Endothelial cell of hepatic sinusoid (primary cell): Measurements from ENCODE around the gene CTBP2.
"Not testable (repeated sequence)": the region's sequence is repeated elsewhere in the genome, so short reads cannot be mapped to it uniquely, and the experiment has no call there.

Experiments used
- in situ Hi-C: cut with HindIII; loops from 2 replicates; pipeline ENCODE4 v1.10.0; 2017; ENCODE audit warnings: low sequenced_read_pairs

Gene CTBP2

DNA sequence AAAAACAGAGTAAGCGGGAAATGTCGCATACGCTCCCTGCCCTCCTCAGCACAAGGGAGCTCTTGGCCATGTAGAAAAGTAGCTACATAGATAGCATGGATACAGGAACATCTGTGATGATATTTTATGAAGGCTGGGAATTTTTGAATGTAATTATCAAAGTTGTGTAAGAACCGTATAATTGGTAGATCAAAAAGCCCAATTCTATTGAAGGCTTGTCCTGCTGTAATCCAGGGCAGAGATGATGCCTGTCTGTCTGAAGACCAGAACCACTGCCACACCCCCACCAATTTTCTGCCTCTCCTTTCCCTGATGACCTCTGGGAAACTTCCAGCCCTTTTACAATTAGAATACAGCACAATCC, 167.0 kb downstream of the CTBP2 start:
- in situ Hi-C loops, result loop anchor here (5.0 to 10.0 kb wide), 4 partner anchors 49 to 151 kb away; no protein-coding TSS in a partner anchor

DNA sequence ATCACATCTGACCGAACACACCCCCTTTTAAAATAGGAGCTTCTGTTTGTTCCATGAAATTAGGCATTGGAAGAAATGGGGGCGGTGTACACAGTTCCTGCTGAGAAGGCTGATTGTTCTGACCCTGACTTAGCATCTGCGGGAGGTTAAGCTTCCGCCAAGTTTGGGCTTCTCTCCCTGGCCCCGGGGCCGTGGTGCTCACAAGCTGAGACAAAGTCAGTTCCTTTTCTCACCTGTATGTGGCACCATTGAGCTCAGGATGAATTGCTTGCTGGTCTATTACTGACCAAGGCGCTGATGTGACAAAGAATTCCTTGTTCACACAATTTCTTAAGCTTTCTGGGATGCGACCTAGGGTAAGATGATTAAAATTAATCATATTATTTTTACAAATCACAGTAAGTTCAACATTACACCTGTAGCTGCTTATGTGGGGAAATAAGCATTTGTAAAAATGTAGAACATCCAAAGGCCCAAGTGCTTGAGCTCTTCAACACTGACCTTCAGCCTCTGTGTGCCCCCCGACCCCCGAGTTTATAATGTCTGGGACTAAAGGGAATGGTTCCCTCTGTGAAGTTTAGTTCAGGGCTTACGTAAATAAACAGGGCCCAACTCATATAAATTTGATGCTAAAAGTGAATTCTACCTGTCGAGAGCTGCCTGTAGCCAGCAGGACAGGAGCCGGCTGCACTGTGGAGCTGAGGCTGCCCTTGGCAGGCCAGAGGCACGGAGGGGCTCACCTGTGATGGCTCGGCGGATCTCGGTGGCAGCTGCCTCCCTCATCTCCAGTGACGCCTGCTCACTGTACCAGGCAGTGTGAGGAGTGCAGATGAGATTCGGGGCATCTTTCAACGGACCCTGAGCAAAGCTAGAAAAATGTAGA, 167.7 kb downstream of the CTBP2 start:
- in situ Hi-C loops, result loop anchor here (5.0 to 10.0 kb wide), 4 partner anchors 50 to 152 kb away; no protein-coding TSS in a partner anchor

DNA sequence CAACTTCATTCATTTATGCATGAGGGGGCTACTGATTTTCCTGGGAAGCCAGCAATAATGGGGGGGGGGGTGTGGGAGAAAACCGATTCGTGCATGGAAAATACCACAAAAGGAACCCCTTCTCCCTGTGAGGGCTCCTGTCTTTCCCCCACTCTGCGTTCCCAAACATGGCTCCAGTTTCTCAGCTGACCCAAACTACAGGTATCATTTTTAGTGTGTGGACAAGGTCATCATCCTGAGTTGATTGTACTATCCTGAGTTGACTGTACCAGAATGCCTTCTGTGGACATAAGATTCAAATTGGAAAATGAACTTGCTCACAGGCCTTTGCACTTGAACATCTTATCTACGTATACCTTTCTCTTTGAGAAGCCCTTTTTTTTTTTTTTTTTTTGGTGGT, 168.5 kb downstream of the CTBP2 start:
- in situ Hi-C loops, result loop anchor here (5.0 to 10.0 kb wide), 4 partner anchors 50 to 153 kb away; no protein-coding TSS in a partner anchor

DNA sequence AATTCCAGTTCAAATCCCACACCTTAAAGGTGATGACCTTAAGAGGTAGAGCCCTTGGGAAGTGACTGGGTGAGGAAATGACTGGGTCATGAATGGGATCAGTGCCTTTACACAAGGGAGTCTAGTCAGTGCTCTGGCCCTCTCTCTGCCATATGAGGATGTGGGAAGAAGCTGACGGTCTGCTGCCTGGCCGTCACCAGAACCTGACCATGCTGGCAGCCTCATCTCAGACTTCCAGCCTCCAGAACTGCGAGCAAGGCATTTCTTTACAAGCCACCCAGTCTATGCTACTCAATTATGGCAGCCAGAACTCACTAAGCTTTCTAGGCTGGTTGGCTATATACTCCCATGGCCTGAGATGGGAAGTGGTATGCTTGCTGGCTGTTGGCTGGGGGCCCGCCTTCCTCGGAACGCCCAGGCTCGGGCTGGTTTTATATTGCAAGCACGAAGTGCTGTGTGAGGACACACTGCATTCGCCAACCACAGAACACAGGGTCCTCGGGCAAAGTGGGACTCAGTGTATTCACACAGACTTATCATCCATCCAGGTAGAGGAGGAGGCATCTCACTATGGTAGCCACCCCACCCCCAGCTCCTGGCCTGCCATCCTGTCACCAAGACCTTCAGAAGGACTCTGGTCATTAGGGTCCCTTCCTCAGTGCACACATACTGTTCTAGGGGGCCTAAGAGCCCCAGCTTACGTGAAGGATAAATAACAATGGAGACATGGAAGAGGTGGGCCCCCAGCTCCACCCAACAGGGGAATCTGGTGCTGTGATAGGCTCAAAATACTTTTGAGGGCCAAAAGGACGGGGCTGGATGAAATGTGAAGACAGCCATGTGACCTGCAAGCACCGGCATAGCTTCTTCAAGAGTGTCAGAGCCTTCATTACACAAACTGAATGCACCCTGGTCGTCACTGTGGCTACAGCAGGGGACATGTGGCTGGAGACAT, 169.4 kb downstream of the CTBP2 start:
- in situ Hi-C loops, result loop anchor here (5.0 to 10.0 kb wide), 4 partner anchors 51 to 154 kb away; no protein-coding TSS in a partner anchor

DNA sequence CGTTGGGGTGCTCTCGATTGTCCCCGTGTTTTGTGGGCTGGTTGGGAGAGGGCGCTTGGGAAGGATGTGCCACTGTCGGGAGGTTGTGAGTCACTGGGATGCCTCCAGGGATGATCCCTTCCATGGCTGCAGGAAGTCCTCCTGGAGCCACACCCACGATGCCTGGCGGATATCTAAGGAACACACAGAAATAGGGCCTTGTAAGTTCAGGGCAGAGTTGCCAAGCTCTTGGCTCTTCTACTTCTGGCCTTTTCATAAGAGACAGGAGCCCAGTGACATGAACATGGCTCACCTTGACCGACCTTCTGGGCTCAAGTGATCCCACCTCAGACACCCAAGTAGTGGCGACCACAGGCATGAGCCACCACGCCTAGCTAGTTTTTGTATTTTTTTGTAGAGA, 170.8 kb downstream of the CTBP2 start:
- in situ Hi-C loops, result no loop called here

DNA sequence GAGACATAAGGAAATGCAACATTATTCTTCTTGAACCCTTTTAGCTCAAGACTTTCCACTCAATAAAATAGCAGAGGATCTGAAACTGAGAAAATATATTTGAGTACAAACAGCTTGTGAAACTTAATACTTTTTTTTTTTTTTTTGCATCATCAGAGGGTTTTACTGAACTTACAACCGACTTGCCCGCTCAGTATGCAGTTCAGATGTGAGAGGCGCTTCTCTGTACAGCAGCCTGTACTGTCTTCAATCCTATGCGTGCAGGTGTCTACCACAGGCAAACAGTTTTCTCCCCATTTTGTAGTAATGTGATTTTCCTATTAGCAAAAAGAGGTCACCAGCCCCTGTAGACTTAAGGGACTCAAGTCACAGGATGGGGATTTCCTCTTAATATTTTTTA, 171.6 kb downstream of the CTBP2 start:
- in situ Hi-C loops, result not testable (repeated sequence)

DNA sequence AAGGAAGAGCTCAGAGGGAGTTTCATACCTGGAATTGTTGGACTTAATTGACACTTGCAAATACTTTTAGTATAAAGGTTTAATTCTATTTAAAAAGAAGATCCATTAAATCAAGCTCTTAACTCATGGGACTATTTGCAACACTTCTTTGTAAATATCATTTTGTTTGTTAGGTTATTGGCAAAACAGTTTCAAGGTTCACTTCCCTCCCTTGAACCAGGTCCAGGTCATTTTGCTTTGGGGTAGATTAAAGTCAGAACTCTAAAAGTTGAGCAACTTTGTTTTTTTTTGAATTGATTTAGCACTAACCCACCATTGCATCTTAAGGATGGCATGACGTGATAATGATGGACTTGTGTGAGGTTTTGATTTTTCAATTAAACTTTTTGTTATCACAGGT, 172.6 kb downstream of the CTBP2 start:
- in situ Hi-C loops, result no loop called here

DNA sequence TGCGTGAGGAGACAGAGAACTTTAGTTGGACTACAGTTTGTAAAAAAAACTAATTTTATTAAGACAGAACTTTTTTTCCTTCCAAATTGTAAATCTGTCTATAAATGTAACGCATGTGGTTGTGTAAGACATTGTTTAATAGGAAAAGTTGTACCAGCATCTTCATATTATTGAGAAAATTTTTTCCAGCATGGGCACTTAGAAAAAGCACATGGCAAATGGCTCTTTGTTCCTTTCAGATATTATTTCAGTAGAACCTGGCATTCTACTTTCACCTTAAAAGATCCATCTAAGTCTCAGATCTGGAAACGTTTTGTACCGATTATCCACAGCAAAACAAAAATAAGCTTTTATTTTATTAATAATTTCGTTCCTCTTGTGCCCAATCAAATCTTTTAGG, 175.2 kb downstream of the CTBP2 start:
- in situ Hi-C loops, result no loop called here

DNA sequence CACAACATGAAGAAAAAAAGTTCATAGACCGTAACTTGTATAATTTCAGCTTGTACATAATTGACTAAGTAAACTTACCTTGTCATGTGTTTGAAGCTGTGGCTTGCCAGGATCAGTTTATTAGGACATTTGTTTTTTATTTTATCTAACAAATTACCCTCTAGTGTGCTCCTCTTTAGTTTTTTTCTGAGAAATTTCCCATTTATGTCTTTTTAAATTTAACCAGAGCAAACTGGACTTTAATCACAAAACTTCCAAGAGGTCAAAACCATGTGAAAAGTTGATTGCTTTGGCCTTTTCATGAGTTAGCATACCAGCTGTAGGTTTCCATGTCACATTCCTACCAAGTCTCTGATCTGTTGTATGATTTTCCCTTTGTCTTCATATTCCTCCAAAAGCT, 176.0 kb downstream of the CTBP2 start:
- in situ Hi-C loops, result no loop called here

DNA sequence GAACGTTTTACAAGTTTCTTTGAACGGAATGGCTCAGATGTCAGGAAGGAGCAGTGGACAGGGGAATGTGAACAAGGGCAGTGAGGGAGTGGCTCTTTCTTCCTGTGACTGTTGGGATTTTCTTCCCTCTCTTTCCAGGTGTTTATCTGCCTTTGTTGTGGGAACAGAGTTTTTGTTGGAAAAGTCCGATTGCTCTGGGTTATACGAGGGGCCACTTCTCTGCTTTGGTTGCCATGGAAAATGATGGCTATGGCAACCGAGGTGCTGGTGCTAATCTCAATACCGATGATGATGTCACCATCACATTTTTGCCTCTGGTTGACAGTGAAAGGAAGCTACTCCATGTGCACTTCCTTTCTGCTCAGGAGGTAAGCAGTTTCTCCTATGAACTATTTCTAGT, 177.0 kb downstream of the CTBP2 start:
- in situ Hi-C loops, result no loop called here

DNA sequence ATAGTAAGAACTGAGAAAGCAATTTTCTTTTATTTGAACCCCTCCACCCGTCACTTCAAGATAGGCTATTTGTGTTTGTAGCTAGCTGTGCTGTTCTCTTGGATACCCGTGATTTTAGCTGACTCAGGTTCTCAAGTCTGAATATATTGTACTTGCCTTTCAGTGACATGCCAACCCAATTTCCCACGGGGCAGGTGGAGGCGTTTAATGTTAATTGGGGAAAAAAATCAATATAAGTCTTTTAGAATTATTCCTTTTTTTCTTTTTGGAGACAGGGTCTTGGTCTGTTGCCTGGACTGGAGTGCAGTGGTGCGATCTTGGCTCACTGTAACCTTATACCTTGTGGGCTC, 182.0 kb downstream of the CTBP2 start:
- in situ Hi-C loops, result no loop called here

DNA sequence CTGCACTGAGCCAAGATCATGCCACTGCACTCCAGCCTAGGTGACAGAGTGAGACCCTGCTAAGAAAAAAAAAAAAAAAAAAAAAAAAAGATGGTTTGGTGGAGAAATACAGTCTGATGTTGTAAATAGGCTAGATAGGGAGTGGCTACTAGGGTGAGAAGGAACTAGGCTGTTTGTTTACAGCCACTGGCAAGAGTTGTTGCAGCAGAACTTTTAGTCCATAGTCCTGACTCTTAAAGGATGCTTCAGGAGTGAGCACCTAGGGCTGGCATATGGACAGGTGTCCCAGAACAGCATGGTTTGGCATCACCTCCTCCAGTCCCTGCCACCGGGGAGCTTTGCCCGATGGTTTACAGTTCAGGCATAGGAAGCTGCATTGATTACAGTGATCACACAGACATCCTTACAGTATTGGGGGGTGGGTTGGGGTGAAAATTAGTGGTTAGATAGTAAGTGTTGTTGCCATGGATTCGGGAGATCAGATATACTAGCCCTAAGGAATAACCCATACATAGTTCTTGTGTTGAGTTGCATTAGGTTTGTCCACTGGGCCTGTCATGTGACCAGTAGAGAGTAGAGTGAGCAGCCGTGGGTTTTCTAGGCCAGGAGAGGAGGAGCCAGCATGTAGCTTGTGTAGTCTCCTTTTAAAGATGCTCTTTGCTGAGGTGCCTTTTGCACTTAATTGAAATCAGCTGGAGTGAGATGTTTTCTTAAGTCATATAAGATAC, 182.6 kb downstream of the CTBP2 start:
- in situ Hi-C loops, result no loop called here

DNA sequence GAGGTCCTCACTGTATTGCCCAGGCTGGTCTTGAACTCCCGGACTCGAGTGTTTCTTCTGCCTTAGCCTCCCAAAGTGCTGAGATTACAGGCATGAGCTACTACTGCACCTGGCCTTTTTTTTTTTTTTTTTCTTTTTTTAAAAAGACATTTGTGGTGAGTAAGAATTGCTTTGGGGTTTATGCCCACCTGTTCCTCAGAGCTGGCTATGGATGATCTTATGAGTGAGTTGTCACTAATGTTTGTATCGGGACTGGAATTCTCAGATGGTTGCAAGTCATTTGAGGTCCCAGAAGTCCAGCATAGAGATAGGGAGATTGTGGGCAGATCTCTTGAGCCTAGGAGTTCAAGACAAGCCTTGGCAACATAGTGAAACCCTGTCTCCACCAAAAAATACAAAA, 183.2 kb downstream of the CTBP2 start:
- in situ Hi-C loops, result no loop called here

DNA sequence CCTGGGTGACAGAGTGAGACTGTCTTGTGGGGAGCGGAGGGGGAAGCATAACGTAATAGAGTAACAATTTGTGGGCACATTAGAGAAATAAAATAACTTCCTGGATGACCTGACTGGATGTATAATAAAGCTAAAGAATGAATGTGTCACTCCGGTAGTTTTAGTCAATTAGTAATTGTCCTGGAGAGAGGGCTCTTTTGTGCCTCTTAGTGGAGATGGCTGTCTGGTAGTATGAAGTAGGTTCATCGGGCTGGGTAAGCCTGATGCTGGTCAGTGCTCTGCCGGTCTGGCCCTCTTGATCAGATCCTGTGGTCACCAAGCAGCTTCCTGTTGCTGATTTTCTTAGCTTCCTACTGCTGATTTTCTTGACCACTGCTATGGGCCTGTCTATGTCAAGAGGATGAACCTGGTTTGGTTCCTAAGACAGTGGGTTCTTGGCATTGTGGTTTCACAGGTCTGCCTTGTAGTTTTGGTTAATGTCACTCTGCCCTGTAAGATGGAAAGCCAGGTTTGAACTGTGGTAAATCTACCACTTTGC, 184.3 kb downstream of the CTBP2 start:
- in situ Hi-C loops, result no loop called here

DNA sequence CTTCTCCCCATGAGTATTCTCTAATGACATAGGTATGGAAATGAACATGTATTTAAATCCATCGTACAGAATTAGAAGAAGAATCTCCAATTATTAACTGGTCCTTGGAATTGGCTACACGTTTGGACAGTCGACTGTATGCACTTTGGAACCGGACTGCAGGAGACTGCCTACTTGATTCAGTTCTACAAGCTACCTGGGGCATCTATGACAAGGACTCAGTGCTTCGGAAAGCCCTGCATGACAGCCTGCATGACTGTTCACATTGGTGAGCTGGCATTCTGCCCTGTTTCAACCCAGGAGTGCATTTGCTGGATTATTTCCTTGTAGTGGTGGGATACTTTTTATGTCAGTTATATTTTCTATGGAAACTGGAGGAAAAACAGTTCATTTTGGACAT, 186.2 kb downstream of the CTBP2 start:
- in situ Hi-C loops, result no loop called here

DNA sequence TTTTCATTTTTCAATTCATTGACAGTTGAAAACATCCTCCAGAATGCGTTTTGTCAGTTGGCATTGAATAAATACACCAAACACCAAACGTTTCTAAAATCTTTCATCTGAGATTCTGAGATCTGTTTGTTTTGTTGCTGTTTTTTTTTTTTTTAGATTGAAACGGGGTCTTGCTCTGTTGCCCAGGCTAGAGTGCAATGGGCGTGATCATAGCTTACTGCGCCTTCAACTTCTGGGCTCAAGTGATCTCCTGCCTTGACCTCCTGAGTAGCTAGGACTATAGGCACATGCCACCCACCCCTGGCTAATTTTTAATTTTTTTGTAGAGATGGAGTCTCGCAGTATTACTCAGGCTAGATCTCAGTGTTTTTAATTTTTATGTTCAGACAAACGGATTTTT, 187.7 kb downstream of the CTBP2 start:
- in situ Hi-C loops, result no loop called here

DNA sequence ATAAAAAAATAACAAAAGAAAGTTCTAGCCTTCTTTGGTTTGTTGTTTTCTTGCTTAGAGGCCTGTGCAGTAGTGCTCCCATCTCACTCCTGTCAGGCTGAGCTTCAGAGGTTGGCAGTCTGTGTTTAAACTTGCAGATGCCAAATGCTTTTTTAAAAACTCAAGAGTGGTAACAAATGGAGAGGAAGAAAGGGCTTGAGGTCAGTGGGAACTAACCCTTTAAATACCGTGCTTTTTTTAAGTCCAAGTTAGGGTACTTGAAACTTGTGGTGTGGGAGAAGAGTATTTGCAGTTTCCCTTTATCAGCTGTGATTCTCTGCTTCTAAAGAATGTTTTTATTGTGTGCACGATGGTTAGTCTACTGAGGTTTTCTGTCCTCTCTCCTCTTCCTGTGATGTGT, 189.1 kb downstream of the CTBP2 start:
- in situ Hi-C loops, result no loop called here

DNA sequence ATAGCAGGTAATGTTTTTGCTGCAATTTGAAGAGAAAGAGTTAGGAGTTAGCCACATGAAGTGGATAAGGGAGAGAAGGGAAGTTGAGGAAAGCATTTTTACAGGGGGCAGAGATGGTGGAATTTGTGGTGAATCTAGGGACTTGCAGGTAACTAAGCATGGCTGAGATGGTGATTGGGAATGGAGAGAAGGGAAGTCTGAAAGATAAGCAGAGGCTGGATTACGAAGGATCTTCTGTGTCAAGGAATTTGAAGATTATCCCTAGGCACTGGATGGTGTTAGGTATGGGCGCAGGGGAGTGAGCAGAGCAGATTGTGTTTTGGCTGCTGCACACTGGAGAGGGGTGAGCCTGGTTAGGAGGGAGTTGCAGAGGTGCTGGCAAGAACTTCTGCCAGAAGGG, 193.1 kb downstream of the CTBP2 start:
- in situ Hi-C loops, result no loop called here

DNA sequence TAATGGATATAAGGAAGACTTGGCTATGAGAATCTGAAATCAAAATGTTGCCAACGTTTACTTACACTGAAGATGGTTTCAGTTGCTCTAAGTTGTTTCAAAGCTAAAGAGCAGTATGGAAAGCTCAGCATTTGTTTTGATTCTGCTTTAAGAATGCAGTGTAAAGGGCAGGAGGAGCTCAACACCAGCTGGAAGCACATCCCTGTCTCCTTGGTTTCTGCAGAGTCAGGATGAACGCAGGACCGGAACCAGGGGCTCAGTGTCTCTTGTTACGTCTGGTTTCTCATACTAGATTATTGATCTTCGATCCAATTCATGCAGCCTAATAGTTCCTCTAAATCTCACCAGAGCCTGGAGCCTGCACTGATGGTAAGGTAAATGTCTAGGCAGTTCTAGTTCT, 194.4 kb downstream of the CTBP2 start:
- in situ Hi-C loops, result no loop called here

DNA sequence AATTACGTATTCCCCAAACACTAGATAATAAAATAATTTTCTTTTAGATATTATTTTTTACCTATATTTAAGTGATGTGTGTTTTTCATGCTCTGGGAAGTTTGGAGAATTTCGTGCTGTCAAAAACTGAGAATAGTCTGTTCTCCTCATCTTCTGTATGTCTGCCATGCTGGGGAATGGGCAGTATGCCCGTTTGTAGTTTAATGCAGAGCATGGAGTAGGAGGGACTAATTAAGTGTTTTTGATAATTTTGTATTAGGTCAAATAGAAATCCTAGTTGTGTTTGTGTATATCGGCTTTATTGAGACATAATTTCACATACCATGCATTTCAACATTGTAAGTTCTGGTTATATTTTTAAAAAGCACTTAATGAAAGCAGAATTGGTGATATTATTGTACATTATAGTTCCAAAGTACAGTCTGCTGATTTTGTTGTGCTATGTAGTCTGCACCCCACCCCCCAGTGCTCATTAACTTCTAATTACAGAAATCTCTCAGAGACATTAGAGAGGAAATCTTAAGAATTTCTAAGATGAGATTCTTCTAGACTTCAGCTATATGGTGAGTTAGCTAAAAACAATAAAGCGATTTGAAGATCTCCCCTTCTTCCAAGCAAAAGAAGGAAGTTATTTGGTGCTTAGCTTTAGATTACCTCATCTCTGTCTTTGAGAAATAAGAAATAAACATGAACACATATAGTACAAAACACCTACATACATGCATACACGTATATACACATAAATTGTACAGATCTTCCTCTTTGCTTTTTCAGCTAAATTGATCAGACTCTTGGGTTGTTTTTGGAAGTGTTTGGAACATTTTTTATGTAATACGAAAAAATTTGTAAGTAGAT, 196.3 kb downstream of the CTBP2 start:
- in situ Hi-C loops, result no loop called here
